Fibroblast of lung (primary cell): ENCODE measurements around the gene UMAD1.

Experiments used
- CTCF ChIP-seq, 2 donors: IDR thresholded peaks in 1 of 2; conservative IDR thresholded peaks in 1 of 2; 1 replicate in 1 of 2; 2 replicates in 1 of 2; pipeline ENCODE4 v1.5.1; 2011 to 2012; ENCODE audit warnings: low read length in 2 of 2, control low read depth in 1 of 2, inconsistent platforms in 1 of 2, low read depth in 1 of 2, mild to moderate bottlenecking in 1 of 2
- EZH2 ChIP-seq: IDR thresholded peaks from 2 replicates; pipeline ENCODE4 v1.5.1; 2012; ENCODE audit warnings: low read length, control low read depth, mild to moderate bottlenecking; ENCODE audit errors: missing control alignments

GRCh38 chr7:7820409-7820808, 179.9 kb downstream of the UMAD1 start:
- TF ChIP-seq CTCF (conservative IDR thresholded peaks at IDR 0.05 in 1 of 2, IDR thresholded peaks at IDR 0.05 in 1 of 2; ENCODE audit: low read depth in 1 of 2, low read length in 2 of 2) = no peak
- no peak for TF ChIP-seq EZH2
